GM12878 (cell line): ENCODE measurements around the gene DENND10. TPM values are rescaled to one million over a fixed set of nuclear protein-coding genes. Genes with fewer than 3 reads are reported as not detected.

Experiments
- ATAC-seq: fragments of 200-7000 bp; cut with Tn5 transposase; 3 replicates; pipeline ENCODE4 v1.9.1; 2020; ENCODE audit warnings: mild to moderate bottlenecking, moderate library complexity
- BruUV-seq: library from RNA; stranded (reverse); fragments of 400-500 nt; replicated peaks from 2 replicates; lab custom pipeline; 2021; lab: Mats Ljungman, UMichigan
- CTCF ChIA-PET: fragments of 300-600 bp; sonication (Branson Sonifier 250); formaldehyde crosslinking; extraction: SDS; loops from one replicate; lab custom pipeline; 2021; ENCODE audit warnings: inconsistent platforms; lab: Yijun Ruan, JAX
- POLR2A ChIA-PET: fragments of 350-600 bp; formaldehyde crosslinking; extraction: SDS; loops from one replicate; lab custom pipeline; 2021; ENCODE audit warnings: inconsistent platforms; lab: Charles Lee
- RAD21 ChIA-PET: fragments of 300-600 bp; sonication (Branson Sonifier 250); formaldehyde crosslinking; loops from one replicate; lab custom pipeline; 2023; ENCODE audit warnings: antibody characterized with exemption; ENCODE audit not compliant: unreplicated experiment; lab: Charles Lee
- SMC1A ChIA-PET: fragments of 300-600 bp; sonication (Branson Sonifier 250); formaldehyde crosslinking; loops from one replicate; lab custom pipeline; 2023; ENCODE audit not compliant: unreplicated experiment, uncharacterized antibody; lab: Charles Lee
- DNase-seq: peaks from one replicate; pipeline ENCODE4 v3.0.0-alpha.2; 2011; ENCODE audit warnings: low read depth, low spot score
- FAIRE-seq: peaks from 3 replicates; lab custom pipeline; 2011; peaks lifted over from hg19 to GRCh38; lab: Jason Lieb, UNC
- H2AFZ ChIP-seq: 2 replicates; pipeline ENCODE4 v1.6.0; 2011; ENCODE audit warnings: low read depth, low read length, control low read depth; ENCODE audit not compliant: control insufficient read depth
- H3K27ac ChIP-seq: 2 replicates; pipeline ENCODE4 v1.5.1; 2011; ENCODE audit warnings: control low read depth; ENCODE audit not compliant: control insufficient read depth, insufficient read depth
- H3K27me3 ChIP-seq, 2 experiments: replicated peaks in 1 of 2; 2 replicates each; pipeline versions ENCODE4 v1.6.0 to v1.6.1; 2011; ENCODE audit warnings: low read length in 1 of 2; ENCODE audit not compliant: control insufficient read depth in 2 of 2, insufficient read depth in 2 of 2
- H3K36me3 ChIP-seq, 2 experiments: 2 replicates each; pipeline ENCODE4 v1.5.1; 2011; ENCODE audit warnings: low read length in 1 of 2; ENCODE audit not compliant: control insufficient read depth in 2 of 2, insufficient read depth in 2 of 2
- H3K4me1 ChIP-seq: 2 replicates; pipeline ENCODE4 v1.6.1; 2011; ENCODE audit warnings: mild to moderate bottlenecking, low read length, moderate library complexity, mixed read lengths; ENCODE audit not compliant: control insufficient read depth, insufficient read depth
- H3K4me2 ChIP-seq: 2 replicates; pipeline ENCODE4 v1.6.0; 2011; ENCODE audit warnings: control low read depth; ENCODE audit not compliant: control insufficient read depth, insufficient read depth
- H3K4me3 ChIP-seq: fragments of 200-600 bp; sonication (generic); 2 replicates; pipeline ENCODE4 v1.5.1; 2016
- H3K79me2 ChIP-seq: 2 replicates; pipeline ENCODE4 v1.6.0; 2011; ENCODE audit warnings: low read length; ENCODE audit not compliant: control insufficient read depth, insufficient read depth
- H3K9ac ChIP-seq: 2 replicates; pipeline ENCODE4 v1.8.0; 2011; ENCODE audit warnings: low read length, control low read depth, mixed read lengths; ENCODE audit not compliant: control insufficient read depth, insufficient read depth
- H3K9me3 ChIP-seq: replicated peaks from 3 replicates; pipeline ENCODE4 v1.5.1; 2011; ENCODE audit warnings: mild to moderate bottlenecking, low read length; ENCODE audit not compliant: control insufficient read depth, insufficient read depth
- H4K20me1 ChIP-seq: 2 replicates; pipeline ENCODE4 v1.6.0; 2011; ENCODE audit not compliant: control insufficient read depth, insufficient read depth
- MTA2 ChIP-seq: fragments of 450-650 bp; IDR thresholded peaks from 2 replicates; pipeline ENCODE4 v1.6.1; 2016; ENCODE audit warnings: low read depth, mild to moderate bottlenecking, moderate library complexity
- NFIC ChIP-seq: IDR thresholded peaks from 2 replicates; pipeline ENCODE4 v1.6.1; 2012; ENCODE audit warnings: low read depth, mild to moderate bottlenecking, inconsistent platforms, low read length, moderate library complexity
- SPI1 ChIP-seq: IDR thresholded peaks from 2 replicates; pipeline ENCODE4 v1.6.1; 2011; ENCODE audit warnings: low read depth, mild to moderate bottlenecking, low read length, moderate library complexity, borderline replicate concordance; ENCODE audit not compliant: insufficient read depth
- YBX1 ChIP-seq: fragments of 450-650 bp; IDR thresholded peaks from 2 replicates; pipeline ENCODE4 v1.6.1; 2016; ENCODE audit warnings: antibody characterized with exemption
- WGBS: methylation state at CpG from one replicate; pipeline ENCODE4 v1.1.6; 2016; ENCODE audit warnings: low lambda C conversion rate; ENCODE audit not compliant: insufficient replicate concordance, insufficient coverage; ENCODE audit errors: missing lambda C conversion rate; 5-methylcytosine and 5-hydroxymethylcytosine counted together
- in situ Hi-C: fragments of 300-500 bp; cut with MboI; formaldehyde crosslinking; loops from 9 replicates; pipeline ENCODE4 v1.14.3; 2018; ENCODE audit warnings: mixed read lengths
- intact Hi-C: fragments of 100-400 bp; cut with micrococcal nuclease; formaldehyde crosslinking; loops from one replicate; pipeline ENCODE4 v1.14.2; 2022; ENCODE audit not compliant: unreplicated experiment
- polyA plus RNA-seq, 11 experiments: library from polyadenylated mRNA; depleted of rRNA in 4 of 11; unstranded in 6 of 11; stranded (reverse) in 5 of 11; fragments of >200 nt; fragmentation: Nextera tagmentation in 4 of 11; fragmentation: Illumina TruSeq in 1 of 11; extraction: Ambion mirVana in 4 of 11; extraction: Trizol in 1 of 11; gene quantifications; 1 replicate in 1 of 11; 2 replicates in 10 of 11; pipeline versions ENCODE4 v1.2.1 to v1.2.3, GENCODE V29; 2011 to 2016; ENCODE audit warnings: inconsistent platforms in 2 of 11, missing spikeins in 2 of 11, low read depth in 1 of 11
- total RNA-seq, 4 experiments: library from RNA; depleted of rRNA in 3 of 4; stranded (reverse); fragments of >200 nt in 3 of 4; fragmentation: Illumina TruSeq in 1 of 4; extraction: Trizol in 1 of 4; gene quantifications; 2 replicates each; pipeline versions ENCODE4 v1.2.1 to v1.2.3, GENCODE V29; 2013 to 2021
- TF ChIP-seq, protein P1 (sequence below): fragments of 450-650 bp; IDR thresholded peaks from 2 replicates; pipeline ENCODE4 v1.6.1; 2017; ENCODE audit warnings: low read depth, mild to moderate bottlenecking, moderate library complexity

Gene DENND10
- total and polyA plus RNA-seq, 10 of the 15 experiments (the other 5 are each of a cell fraction or from before 2014, with no cell fraction given) = 21.5 to 39.8 (median 26.2) TPM

DNA sequence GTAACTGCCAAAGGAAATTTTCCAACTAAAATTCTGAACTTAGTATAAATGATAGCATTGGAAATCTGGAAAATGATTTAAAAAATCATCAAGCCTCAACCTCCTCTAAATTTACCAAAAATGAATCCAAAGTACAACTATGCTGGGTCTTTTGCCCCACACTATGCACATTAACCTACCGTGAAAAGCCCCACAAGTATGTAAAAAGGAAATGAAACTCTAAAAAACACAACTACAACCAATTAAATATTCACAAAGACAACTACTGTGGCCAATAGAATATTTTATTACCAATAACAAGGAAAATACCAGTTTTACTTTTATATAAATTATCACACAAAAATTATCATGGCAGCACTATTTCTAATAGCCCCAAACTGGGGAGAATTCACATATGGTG lies 42.6 kb upstream of the DENND10 start:
- TF ChIP-seq MTA2 (peak; percentile 60), YBX1 (no peak), NFIC (no peak), SPI1 (peak; percentile 74; the same call in 1 of the 2 replicates)
- TF ChIP-seq, protein P1, sequence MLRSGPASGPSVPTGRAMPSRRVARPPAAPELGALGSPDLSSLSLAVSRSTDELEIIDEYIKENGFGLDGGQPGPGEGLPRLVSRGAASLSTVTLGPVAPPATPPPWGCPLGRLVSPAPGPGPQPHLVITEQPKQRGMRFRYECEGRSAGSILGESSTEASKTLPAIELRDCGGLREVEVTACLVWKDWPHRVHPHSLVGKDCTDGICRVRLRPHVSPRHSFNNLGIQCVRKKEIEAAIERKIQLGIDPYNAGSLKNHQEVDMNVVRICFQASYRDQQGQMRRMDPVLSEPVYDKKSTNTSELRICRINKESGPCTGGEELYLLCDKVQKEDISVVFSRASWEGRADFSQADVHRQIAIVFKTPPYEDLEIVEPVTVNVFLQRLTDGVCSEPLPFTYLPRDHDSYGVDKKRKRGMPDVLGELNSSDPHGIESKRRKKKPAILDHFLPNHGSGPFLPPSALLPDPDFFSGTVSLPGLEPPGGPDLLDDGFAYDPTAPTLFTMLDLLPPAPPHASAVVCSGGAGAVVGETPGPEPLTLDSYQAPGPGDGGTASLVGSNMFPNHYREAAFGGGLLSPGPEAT = peak; percentile 38; the same call in 1 of the 2 replicates
- TF ChIP-seq, all 136 proteins: peak for 3
- in situ Hi-C loops (no loop called here), intact Hi-C loops (no loop called here)
- H3K4me2 ChIP-seq = no peak overlapping the region
- H3K79me2 ChIP-seq = peaks cover 18% of the 10 kb centered on the region
- ChIA-PET CTCF (interaction anchor here (0.5 to 0.7 kb wide), 2 partner anchors 137 to 745 kb away, joined by 3 read pairs; no protein-coding TSS in a partner anchor), POLR2A (interaction anchor here (0.6 kb wide), 1 partner anchor 14 kb away, joined by 3 read pairs; no protein-coding TSS in a partner anchor), SMC1A (interaction anchor here (0.9 to 1.2 kb wide), 2 partner anchors 16 to 103 kb away, joined by 3 to 4 read pairs; no protein-coding TSS in a partner anchor), RAD21 (interaction anchor here (2.1 kb wide), 1 partner anchor 138 kb away, joined by 5 read pairs; no protein-coding TSS in a partner anchor)
- H3K9me3 ChIP-seq = no peaks in the 10 kb centered on the region
- DNase-seq (no peak), ATAC-seq (peak; percentile 82), FAIRE-seq (peak; percentile 54)
- H2AFZ ChIP-seq = no peak overlapping the region
- no peaks in the 10 kb centered on the region for H3K27me3 ChIP-seq
- BruUV-seq = no TSS peak
- peaks cover 2% of the 10 kb centered on the region; the same call in 1 of the 2 replicates for H4K20me1 ChIP-seq
- H3K27ac ChIP-seq = no peak overlapping the region
- H3K9ac ChIP-seq = no peak overlapping the region
- peaks cover 7% of the 10 kb centered on the region; the same call in 1 of the 2 replicates for H3K4me1 ChIP-seq
- WGBS = 0% methylated on average over 1 of the region's 1 CpG
- H3K36me3 ChIP-seq = peaks cover 15 to 62% of the 10 kb centered on the region in 2 experiments
- no peak overlapping the region for H3K4me3 ChIP-seq
